GM19099 (cell line): Measurements from ENCODE around the gene SLC25A14.

Experiments
- POLR2A ChIP-seq: IDR thresholded peaks from 3 replicates; pipeline ENCODE4 v1.6.1; 2011; ENCODE audit warnings: low read depth; ENCODE audit not compliant: insufficient read length; ENCODE audit errors: extremely low read depth

The SLC25A14 gene

DNA sequence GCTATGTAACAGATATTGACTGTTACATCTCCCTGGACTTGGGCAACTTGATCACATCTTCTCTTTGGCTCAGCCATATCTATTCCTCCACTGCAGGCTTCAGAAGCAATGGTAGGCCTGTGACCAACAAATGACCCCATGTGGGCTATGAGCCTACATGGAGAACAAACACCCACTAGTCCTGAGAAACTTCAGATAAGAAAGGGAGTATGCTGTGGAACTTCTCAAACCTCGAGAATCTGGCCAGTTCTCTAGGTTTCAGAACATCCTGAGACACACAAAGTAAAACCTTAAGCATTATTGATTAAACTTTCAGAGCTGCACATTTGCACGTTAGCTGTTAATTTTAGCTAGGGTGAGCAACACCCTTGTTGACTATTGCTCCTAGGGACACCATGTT lies 78.3 kb downstream of the SLC25A14 start:
- TF ChIP-seq POLR2A = no peak

- TF ChIP-seq POLR2A = no peak
Observed at GRCh38 chrX:130418740-130419139, 79.0 kb downstream of the SLC25A14 start.

- TF ChIP-seq POLR2A = no peak
Observed at GRCh38 chrX:130419263-130419662, 79.5 kb downstream of the SLC25A14 start.
